Cardiac muscle cell (in vitro differentiated cells and primary cell): ENCODE measurements around the gene CTAGE8. TPM values are rescaled to one million over a fixed set of nuclear protein-coding genes. Genes with fewer than 3 reads are reported as not detected.

ENCODE experiments used
- polyA plus RNA-seq: library from polyadenylated mRNA; unstranded; fragments of >200 nt; fragmentation: Nextera tagmentation; extraction: Ambion mirVana; gene quantifications from 2 replicates; pipeline ENCODE4 v1.2.1, GENCODE V29; 2016
- total RNA-seq: library from RNA; depleted of rRNA; stranded (reverse); fragments of >200 nt; gene quantifications from 2 replicates; pipeline ENCODE4 v1.2.3, GENCODE V29; 2016

CTAGE8 gene
- total and polyA plus RNA-seq, 2 experiments from 2014 or later: not detected

Other genes with a start within 250 kb of the CTAGE8 start
- not detected in 2 replicates for gene OR2A5, start 220.3 kb downstream of the CTAGE8 start, total RNA-seq
- gene OR2A5, start 220.3 kb downstream of the CTAGE8 start, polyA plus RNA-seq: not detected in 2 replicates
- gene OR2A25, start 199.5 kb downstream of the CTAGE8 start, total RNA-seq: not detected in 2 replicates
- not detected in 2 replicates for gene OR2A25, start 199.5 kb downstream of the CTAGE8 start, polyA plus RNA-seq
- gene OR2A12, start 183.0 kb downstream of the CTAGE8 start, total RNA-seq: not detected in 2 replicates
- gene OR2A12, start 183.0 kb downstream of the CTAGE8 start, polyA plus RNA-seq: not detected in 2 replicates
- not detected in 2 replicates for gene OR2A2, start 159.7 kb downstream of the CTAGE8 start, total RNA-seq
- gene OR2A2, start 159.7 kb downstream of the CTAGE8 start, polyA plus RNA-seq: not detected in 2 replicates
- not detected in 2 replicates for gene OR2A14, start 146.1 kb downstream of the CTAGE8 start, total RNA-seq
- gene OR2A14, start 146.1 kb downstream of the CTAGE8 start, polyA plus RNA-seq: not detected in 2 replicates
- gene CTAGE4, start 85.8 kb downstream of the CTAGE8 start, total RNA-seq: not detected in 2 replicates
- gene CTAGE4, start 85.8 kb downstream of the CTAGE8 start, polyA plus RNA-seq: 0.21 TPM in 1 of 2 replicates, not detected in the other
- 0.35 and 1.7 TPM in 2 replicates for gene ARHGEF35, start 73.5 kb downstream of the CTAGE8 start, total RNA-seq
- 0.93 and 1.8 TPM in 2 replicates for gene ARHGEF35, start 73.5 kb downstream of the CTAGE8 start, polyA plus RNA-seq
- not detected in 2 replicates for gene OR2A42, start 29.7 kb downstream of the CTAGE8 start, total RNA-seq
- not detected in 2 replicates for gene OR2A42, start 29.7 kb downstream of the CTAGE8 start, polyA plus RNA-seq
- gene OR2A7, start 4.5 kb downstream of the CTAGE8 start, total RNA-seq: 0.18 TPM in 1 of 2 replicates, not detected in the other
- 0.59 TPM in 1 of 2 replicates, not detected in the other for gene OR2A7, start 4.5 kb downstream of the CTAGE8 start, polyA plus RNA-seq
- not detected in 2 replicates for gene OR2A1, start 43.1 kb upstream of the CTAGE8 start, total RNA-seq
- not detected in 2 replicates for gene OR2A1, start 43.1 kb upstream of the CTAGE8 start, polyA plus RNA-seq
- gene ARHGEF5, start 86.1 kb upstream of the CTAGE8 start, total RNA-seq: 0.95 and 1.3 TPM in 2 replicates
- 1.00 and 1.2 TPM in 2 replicates for gene ARHGEF5, start 86.1 kb upstream of the CTAGE8 start, polyA plus RNA-seq
- gene NOBOX, start 134.4 kb upstream of the CTAGE8 start, total RNA-seq: not detected in 2 replicates
- not detected in 2 replicates for gene NOBOX, start 134.4 kb upstream of the CTAGE8 start, polyA plus RNA-seq